ENCODE measurements around the gene ZNF70.

- TF ChIP-seq ZBTB33 (IDR thresholded peaks at IDR 0.05; ENCODE audit: extremely low read depth, insufficient replicate concordance, low read length) (no peak), CTCF (IDR thresholded peaks at IDR 0.05 in 2 of 3, conservative IDR thresholded peaks at IDR 0.05 in 1 of 3; ENCODE audit: borderline replicate concordance in 1 of 3, insufficient read depth in 1 of 3, low read depth in 2 of 3, low read length in 2 of 3) (no peak), SIN3A (IDR thresholded peaks at IDR 0.05; ENCODE audit: low read depth) (no peak), TCF7L2 (IDR thresholded peaks at IDR 0.05; ENCODE audit: borderline replicate concordance, extremely low read depth, insufficient read depth, insufficient read length) (no peak), CEBPB (IDR thresholded peaks at IDR 0.05; ENCODE audit: low read depth) (no peak), EZH2phosphoT487 (IDR thresholded peaks at IDR 0.05; ENCODE audit: borderline replicate concordance) (no peak), POLR2A (IDR thresholded peaks at IDR 0.05; ENCODE audit: borderline replicate concordance, extremely low read depth, insufficient read depth, insufficient read length) (no peak), FOSL1 (IDR thresholded peaks at IDR 0.05; ENCODE audit: low read depth) (no peak), YY1 (IDR thresholded peaks at IDR 0.05; ENCODE audit: extremely low read depth, insufficient replicate concordance, low read depth, low read length) (no peak), RAD21 (IDR thresholded peaks at IDR 0.05; ENCODE audit: low read depth) (no peak), POLR2AphosphoS5 (IDR thresholded peaks at IDR 0.05; ENCODE audit: low read depth, low read length) (no peak), EZH2 (IDR thresholded peaks at IDR 0.05) (no peak), ZNF274 (IDR thresholded peaks at IDR 0.05; ENCODE audit: low read depth, low read length) (no peak)
Observed at GRCh38 chr22:23742505-23743264, 8.2 kb downstream of the ZNF70 start.
